H1 (cell line): ENCODE measurements around the gene LRRC2. TPM values are rescaled to one million over a fixed set of nuclear protein-coding genes. Genes with fewer than 3 reads are reported as not detected.

ENCODE experiments used
- CTCF ChIA-PET: fragments of 300-600 bp; sonication (Branson Sonifier 250); formaldehyde crosslinking; loops from one replicate; lab custom pipeline; 2021; ENCODE audit not compliant: partially characterized antibody; lab: Charles Lee
- POLR2A ChIA-PET: fragments of 300-600 bp; sonication (Branson Sonifier 250); formaldehyde crosslinking; loops from one replicate; lab custom pipeline; 2021; ENCODE audit warnings: inconsistent platforms; ENCODE audit not compliant: partially characterized antibody; lab: Charles Lee
- DNase-seq, 2 experiments: peaks; one replicate each; pipeline versions ENCODE4 v3.0.0 to v3.0.0-alpha.2; 2010 to 2022; ENCODE audit warnings: low spot score in 2 of 2, low read depth in 1 of 2, mixed read lengths in 1 of 2
- FAIRE-seq: peaks from 2 replicates; lab custom pipeline; 2011; peaks lifted over from hg19 to GRCh38; lab: Jason Lieb, UNC
- H2AFZ ChIP-seq: 2 replicates; pipeline ENCODE4 v1.8.1; 2012; ENCODE audit warnings: low read length, inconsistent platforms
- H2AK5ac ChIP-seq: 2 replicates; pipeline ENCODE4 v1.6.1; 2013; ENCODE audit warnings: low read depth, low read length
- H2BK120ac ChIP-seq: replicated peaks from 2 replicates; pipeline ENCODE3; 2013; ENCODE audit warnings: low read depth, low read length, inconsistent platforms
- H2BK12ac ChIP-seq: 2 replicates; pipeline ENCODE4 v1.6.1; 2013; ENCODE audit warnings: low read depth, low read length
- H2BK15ac ChIP-seq: 2 replicates; pipeline ENCODE4 v1.6.1; 2013; ENCODE audit warnings: low read length
- H2BK20ac ChIP-seq: 2 replicates; pipeline ENCODE4 v1.6.1; 2013; ENCODE audit warnings: low read length
- H2BK5ac ChIP-seq: 2 replicates; pipeline ENCODE4 v1.6.1; 2013; ENCODE audit warnings: low read depth, low read length
- H3K14ac ChIP-seq: 2 replicates; pipeline ENCODE4 v1.6.1; 2013; ENCODE audit warnings: inconsistent platforms; ENCODE audit not compliant: insufficient read length
- H3K18ac ChIP-seq: 2 replicates; pipeline ENCODE4 v1.6.1; 2013; ENCODE audit warnings: low read length; ENCODE audit errors: extremely low read depth
- H3K23ac ChIP-seq: 2 replicates; pipeline ENCODE4 v1.6.1; 2013; ENCODE audit warnings: inconsistent platforms; ENCODE audit not compliant: insufficient read length
- H3K23me2 ChIP-seq: 2 replicates; pipeline ENCODE4 v1.6.1; 2013; ENCODE audit warnings: low read depth, low read length
- H3K27ac ChIP-seq: 2 replicates; pipeline ENCODE4 v1.6.1; 2011; ENCODE audit warnings: low read depth, low read length, inconsistent platforms
- H3K27me3 ChIP-seq, 4 experiments: replicated peaks in 1 of 4; 1 replicate in 1 of 4; 2 replicates in 3 of 4; pipeline versions ENCODE4 v1.6.1 to v1.8.1; 2011 to 2013; ENCODE audit warnings: low read length in 3 of 4, mild to moderate bottlenecking in 3 of 4, inconsistent platforms in 2 of 4, mixed read lengths in 2 of 4, moderate library complexity in 1 of 4; ENCODE audit not compliant: control insufficient read depth in 3 of 4, insufficient read depth in 3 of 4; ENCODE audit errors: extremely low read depth in 1 of 4
- H3K36me3 ChIP-seq, 4 experiments: 2 replicates each; pipeline versions ENCODE4 v1.6.1 to v1.8.1; 2011 to 2013; ENCODE audit warnings: mild to moderate bottlenecking in 4 of 4, low read length in 3 of 4, moderate library complexity in 2 of 4, control low read depth in 1 of 4, inconsistent platforms in 1 of 4; ENCODE audit not compliant: insufficient read depth in 4 of 4, control insufficient read depth in 2 of 4
- H3K4ac ChIP-seq: replicated peaks from 2 replicates; pipeline ENCODE3; 2013; ENCODE audit warnings: low read length, low read depth, mixed read lengths, inconsistent platforms; ENCODE audit not compliant: insufficient read length
- H3K4me1 ChIP-seq, 4 experiments: replicated peaks in 1 of 4; 1 replicate in 1 of 4; 2 replicates in 3 of 4; pipeline versions ENCODE4 v1.6.1 to v1.8.1; 2011 to 2013; ENCODE audit warnings: low read length in 3 of 4, inconsistent platforms in 2 of 4, mixed read lengths in 1 of 4; ENCODE audit not compliant: insufficient read depth in 4 of 4, control insufficient read depth in 3 of 4
- H3K4me2 ChIP-seq, 2 experiments: 2 replicates each; pipeline versions ENCODE4 v1.6.1 to v1.8.1; 2011 to 2013; ENCODE audit warnings: low read depth in 2 of 2, low read length in 2 of 2, control low read depth in 1 of 2, inconsistent platforms in 1 of 2, mild to moderate bottlenecking in 1 of 2; ENCODE audit not compliant: insufficient read depth in 1 of 2
- H3K4me3 ChIP-seq, 4 experiments: fragments of 200-600, 300-600 bp in 1 of 4; sonication (generic), shearing (Covaris generic), sonication (Bioruptor Twin) in 1 of 4; 2 replicates each; pipeline versions ENCODE4 v1.5.1 to v1.8.1; 2011 to 2016; ENCODE audit warnings: low read length in 4 of 4, low read depth in 3 of 4, control low read depth in 2 of 4, inconsistent platforms in 2 of 4, mild to moderate bottlenecking in 2 of 4, mixed read lengths in 1 of 4, moderate library complexity in 1 of 4; ENCODE audit not compliant: insufficient read depth in 2 of 4; ENCODE audit errors: extremely low read depth in 1 of 4
- H3K56ac ChIP-seq: replicated peaks from 2 replicates; pipeline ENCODE3; 2013; ENCODE audit warnings: low read depth, mild to moderate bottlenecking, mixed read lengths, low read length, inconsistent platforms; ENCODE audit not compliant: insufficient read length
- H3K79me1 ChIP-seq: 2 replicates; pipeline ENCODE4 v1.6.1; 2013; ENCODE audit warnings: low read depth, low read length, control low read depth
- H3K79me2 ChIP-seq, 2 experiments: 2 replicates each; pipeline versions ENCODE4 v1.6.1 to v1.8.1; 2012 to 2013; ENCODE audit warnings: low read length in 2 of 2, mild to moderate bottlenecking in 2 of 2, inconsistent platforms in 1 of 2; ENCODE audit not compliant: insufficient read depth in 2 of 2, control insufficient read depth in 1 of 2
- H3K9ac ChIP-seq, 4 experiments: replicated peaks in 1 of 4; 1 replicate in 1 of 4; 2 replicates in 3 of 4; pipeline versions ENCODE4 v1.6.1 to v1.8.1; 2011 to 2013; ENCODE audit warnings: low read depth in 3 of 4, low read length in 3 of 4, control low read depth in 2 of 4, mild to moderate bottlenecking in 2 of 4, moderate library complexity in 2 of 4, inconsistent platforms in 1 of 4; ENCODE audit errors: extremely low read depth in 1 of 4
- H3K9me3 ChIP-seq, 2 experiments: 2 replicates each; pipeline versions ENCODE4 v1.6.1 to v1.8.1; 2012 to 2013; ENCODE audit warnings: mild to moderate bottlenecking in 2 of 2, moderate library complexity in 2 of 2, control low read depth in 1 of 2, inconsistent platforms in 1 of 2, low read depth in 1 of 2, low read length in 1 of 2, mixed read lengths in 1 of 2; ENCODE audit not compliant: insufficient read depth in 2 of 2
- H4K20me1 ChIP-seq, 2 experiments: replicated peaks in 1 of 2; 2 replicates each; pipeline versions ENCODE3 to v1.8.1; 2011 to 2013; ENCODE audit warnings: inconsistent platforms in 2 of 2, low read length in 2 of 2, mild to moderate bottlenecking in 1 of 2; ENCODE audit not compliant: insufficient read depth in 2 of 2, control insufficient read depth in 1 of 2
- H4K5ac ChIP-seq: 2 replicates; pipeline ENCODE4 v1.6.1; 2013; ENCODE audit warnings: low read length, low read depth, mixed read lengths, inconsistent platforms; ENCODE audit not compliant: insufficient read length
- H4K8ac ChIP-seq: 2 replicates; pipeline ENCODE4 v1.8.0; 2013; ENCODE audit warnings: mild to moderate bottlenecking, moderate library complexity, low read length, inconsistent platforms; ENCODE audit not compliant: insufficient read depth; ENCODE audit errors: extremely low read depth
- H4K91ac ChIP-seq: replicated peaks from 2 replicates; pipeline ENCODE3; 2013; ENCODE audit warnings: low read length, mixed read lengths, inconsistent platforms; ENCODE audit not compliant: insufficient read length
- ASH2L ChIP-seq: fragments of 200-600, 300-600 bp; sonication (generic); IDR thresholded peaks from one replicate; pipeline ENCODE4 v1.7.1; 2017; ENCODE audit warnings: low read length
- BRCA1 ChIP-seq: IDR thresholded peaks from 2 replicates; pipeline ENCODE4 v1.6.1; 2012; ENCODE audit warnings: low read depth, low read length, improper control_type of control experiment
- E2F6 ChIP-seq: IDR thresholded peaks from 2 replicates; pipeline ENCODE4 v1.6.1; 2012; ENCODE audit warnings: inconsistent platforms
- EP300 ChIP-seq, 2 experiments: IDR thresholded peaks; 1 replicate in 1 of 2; 2 replicates in 1 of 2; pipeline ENCODE4 v1.6.1; 2011 to 2012; ENCODE audit warnings: low read depth in 2 of 2, low read length in 2 of 2, mild to moderate bottlenecking in 2 of 2, borderline replicate concordance in 1 of 2, inconsistent platforms in 1 of 2, moderate library complexity in 1 of 2
- KDM1A ChIP-seq: fragments of 200-600, 300-600 bp; sonication (generic); IDR thresholded peaks from 2 replicates; pipeline ENCODE4 v1.7.1; 2016; ENCODE audit warnings: mild to moderate bottlenecking, low read length, borderline replicate concordance
- MAFK ChIP-seq: IDR thresholded peaks from 2 replicates; pipeline ENCODE4 v1.6.1; 2012; ENCODE audit warnings: low read depth, mild to moderate bottlenecking, improper control_type of control experiment, low read length
- MAX ChIP-seq: IDR thresholded peaks from 2 replicates; pipeline ENCODE4 v1.6.1; 2012; ENCODE audit warnings: inconsistent platforms
- NANOG ChIP-seq: IDR thresholded peaks from 2 replicates; pipeline ENCODE4 v1.6.1; 2011; ENCODE audit warnings: low read length, low read depth, mild to moderate bottlenecking, inconsistent platforms; ENCODE audit not compliant: insufficient read depth, poor library complexity, severe bottlenecking
- PHF8 ChIP-seq: fragments of 200-600 bp; sonication (generic); conservative IDR thresholded peaks from 2 replicates; pipeline ENCODE4 v1.7.1; 2012; ENCODE audit warnings: low read depth, mild to moderate bottlenecking, inconsistent platforms, low read length, moderate library complexity
- POU5F1 ChIP-seq: IDR thresholded peaks from 2 replicates; pipeline ENCODE4 v1.6.1; 2011; ENCODE audit warnings: low read depth, mild to moderate bottlenecking, low read length, moderate library complexity
- RXRA ChIP-seq: IDR thresholded peaks from 2 replicates; pipeline ENCODE4 v1.6.1; 2011; ENCODE audit warnings: low read depth, mild to moderate bottlenecking, low read length, moderate library complexity; ENCODE audit not compliant: insufficient read depth
- SP1 ChIP-seq: IDR thresholded peaks from 2 replicates; pipeline ENCODE4 v1.6.1; 2011; ENCODE audit warnings: low read depth, low read length
- TAF1 ChIP-seq: IDR thresholded peaks from 2 replicates; pipeline ENCODE4 v1.6.1; 2011; ENCODE audit warnings: mild to moderate bottlenecking, low read depth, low read length
- TCF12 ChIP-seq: IDR thresholded peaks from 2 replicates; pipeline ENCODE4 v1.6.1; 2011; ENCODE audit warnings: low read depth, mild to moderate bottlenecking, low read length
- WGBS, 2 experiments: shearing (Covaris generic) in 1 of 2; methylation state at CpG; one replicate each; pipeline versions ENCODE4 v1.1.6 to v1.1.7; 2013 to 2015; ENCODE audit warnings: low lambda C conversion rate in 2 of 2, mixed read lengths in 2 of 2, inconsistent platforms in 1 of 2, low coverage in 1 of 2, missing lambda C conversion rate in 1 of 2; ENCODE audit not compliant: insufficient replicate concordance in 2 of 2, insufficient coverage in 1 of 2, insufficient read length in 1 of 2; ENCODE audit errors: extremely low coverage in 1 of 2, missing lambda C conversion rate in 1 of 2; 5-methylcytosine and 5-hydroxymethylcytosine counted together
- polyA plus RNA-seq, 7 experiments: library from polyadenylated mRNA; depleted of rRNA in 3 of 7; stranded (reverse) in 5 of 7; unstranded in 2 of 7; fragments of >200 nt in 5 of 7; fragments of 200-250 nt in 2 of 7; gene quantifications; 1 replicate in 5 of 7; 2 replicates in 1 of 7; 4 replicates in 1 of 7; pipeline versions ENCODE4 v1.2.1 to v1.2.3, GENCODE V29; 2011 to 2013; ENCODE audit warnings: missing spikeins in 2 of 7, mixed read lengths in 2 of 7
- total RNA-seq: library from RNA; stranded (reverse); fragmentation: NEBNext Ultra II Directional; extraction: Animal tissue kit (Norgen Biotek cat#: 25700); gene quantifications from 2 replicates; pipeline ENCODE4 v1.2.1, GENCODE V29; 2021

Gene LRRC2
- total and polyA plus RNA-seq, 2 of the 8 experiments (the other 6 are each of a cell fraction or from before 2014, with no cell fraction given), result 1.4 to 6.4 TPM

GRCh38 chr3:46478341-46478740 lies 87.8 kb downstream of the LRRC2 start:
- Histone ChIP-seq H4K8ac (no peak overlapping the region), H3K14ac (no peak overlapping the region), H2BK15ac (peak overlapping the region; percentile 18; the same call in 1 of the 2 replicates), H2BK20ac (no peak overlapping the region), H2BK12ac (no peak overlapping the region), H3K4me3 (no peak overlapping the region), H3K4me2 (no peak overlapping the region), H4K20me1 (no peaks in the 10 kb centered on the region), H2AK5ac (no peak overlapping the region), H3K23ac (no peak overlapping the region), H2BK5ac (no peak overlapping the region), H2BK120ac (no peak overlapping the region), H3K18ac (no peak overlapping the region), H3K4ac (no peak overlapping the region), H3K9ac (no peak overlapping the region), H3K79me2 (no peaks in the 10 kb centered on the region), H4K5ac (no peak overlapping the region), H2AFZ (no peak overlapping the region), H3K79me1 (no peaks in the 10 kb centered on the region), H3K9me3 (no peaks in the 10 kb centered on the region), H4K91ac (no peak overlapping the region), H3K27me3 (no peaks in the 10 kb centered on the region; a peak in 1 of 7 replicates), H3K36me3 (no peaks in the 10 kb centered on the region), H3K56ac (no peak overlapping the region), H3K23me2 (peaks cover 2% of the 10 kb centered on the region; the same call in 1 of the 2 replicates), H3K4me1 (no peaks in the 10 kb centered on the region), H3K27ac (no peak overlapping the region)
- POLR2A ChIA-PET, result no interaction called here
- DNase-seq, result no peak
- WGBS, 2 experiments, result 88% methylated on average over 5 of the region's 5 CpGs; no CpG with 5 or more reads in 1 of the 2 experiments
- CTCF ChIA-PET, result interaction anchor here (0.9 to 1.5 kb wide), 3 partner anchors 10 to 18 kb away, joined by 3 to 7 read pairs (median 4); no protein-coding TSS in a partner anchor
- FAIRE-seq, result no peak
- no peak for TF ChIP-seq NANOG
- TF ChIP-seq E2F6, result no peak
- TF ChIP-seq MAFK, result no peak
- TF ChIP-seq SP1, result no peak
- TF ChIP-seq POU5F1, result no peak
- TF ChIP-seq PHF8, result no peak
- TF ChIP-seq RXRA, result no peak
- TF ChIP-seq TCF12, result no peak
- TF ChIP-seq KDM1A, result no peak
- TF ChIP-seq EP300 (IDR thresholded peaks at IDR 0.05; ENCODE audit: borderline replicate concordance in 1 of 2, low read depth in 2 of 2, low read length in 2 of 2), result no peak
- TF ChIP-seq MAX, result no peak
- no peak for TF ChIP-seq TAF1
- no peak for TF ChIP-seq ASH2L
- no peak for TF ChIP-seq BRCA1
